IMR-90 (cell line): ENCODE measurements around the gene YPEL3. TPM values are rescaled to one million over a fixed set of nuclear protein-coding genes. Genes with fewer than 3 reads are reported as not detected.
A peak's percentile ranks its signal among the peaks of the same experiment; 100 is the strongest.

Experiments
- ATAC-seq: fragments of 200-7000 bp; cut with Tn5 transposase; 2 replicates; pipeline ENCODE4 v1.9.1; 2020; ENCODE audit warnings: low read depth, mild to moderate bottlenecking, moderate library complexity
- BruUV-seq: library from RNA; stranded (reverse); fragments of 400-500 nt; replicated peaks from 2 replicates; lab custom pipeline; 2021; lab: Mats Ljungman, UMichigan
- CTCF ChIA-PET: fragments of 300-600 bp; formaldehyde crosslinking; extraction: SDS; loops from one replicate; lab custom pipeline; 2021; ENCODE audit warnings: antibody characterized with exemption; lab: Yijun Ruan, JAX
- POLR2A ChIA-PET: fragments of 300-600 bp; sonication (Branson Sonifier 250); formaldehyde crosslinking; loops from one replicate; lab custom pipeline; 2022; ENCODE audit warnings: antibody characterized with exemption; ENCODE audit not compliant: unreplicated experiment; lab: Charles Lee
- DNase-seq: peaks from one replicate; pipeline ENCODE4 v3.0.0; 2013
- H2AFZ ChIP-seq: replicated peaks from 2 replicates; pipeline ENCODE3; 2013; ENCODE audit warnings: low read length, mild to moderate bottlenecking; ENCODE audit not compliant: poor library complexity
- H2AK5ac ChIP-seq: 2 replicates; pipeline ENCODE4 v1.6.1; 2013; ENCODE audit warnings: low read depth, low read length, inconsistent platforms
- H2AK9ac ChIP-seq: replicated peaks from 2 replicates; pipeline ENCODE3; 2013; ENCODE audit warnings: mild to moderate bottlenecking, low read depth, low read length, moderate library complexity; ENCODE audit not compliant: poor library complexity
- H2BK120ac ChIP-seq: 2 replicates; pipeline ENCODE4 v1.6.1; 2013; ENCODE audit warnings: low read depth, low read length, inconsistent platforms
- H2BK15ac ChIP-seq: 3 replicates; pipeline ENCODE4 v1.6.1; 2013; ENCODE audit warnings: low read depth, low read length, inconsistent platforms
- H2BK20ac ChIP-seq: 2 replicates; pipeline ENCODE4 v1.6.1; 2013; ENCODE audit warnings: low read depth, mild to moderate bottlenecking, inconsistent platforms, low read length, moderate library complexity
- H2BK5ac ChIP-seq: 2 replicates; pipeline ENCODE4 v1.6.1; 2013; ENCODE audit warnings: mild to moderate bottlenecking, low read depth, low read length, inconsistent platforms; ENCODE audit not compliant: poor library complexity, severe bottlenecking
- H3K14ac ChIP-seq: replicated peaks from 2 replicates; pipeline ENCODE4 v1.6.1; 2013; ENCODE audit warnings: low read depth, low read length, inconsistent platforms
- H3K18ac ChIP-seq: 2 replicates; pipeline ENCODE4 v1.6.1; 2013; ENCODE audit warnings: low read depth, low read length, control low read depth
- H3K23ac ChIP-seq: 2 replicates; pipeline ENCODE4 v1.6.1; 2013; ENCODE audit warnings: low read depth, low read length, inconsistent platforms
- H3K27ac ChIP-seq: 2 replicates; pipeline ENCODE4 v1.5.1; 2013; ENCODE audit warnings: mild to moderate bottlenecking, control low read depth, low read length; ENCODE audit not compliant: insufficient read depth
- H3K27me3 ChIP-seq: 2 replicates; pipeline ENCODE4 v1.6.1; 2013; ENCODE audit warnings: low read length; ENCODE audit not compliant: control insufficient read depth, insufficient read depth
- H3K36me3 ChIP-seq: 2 replicates; pipeline ENCODE4 v1.6.1; 2013; ENCODE audit warnings: low read length, mixed read lengths; ENCODE audit not compliant: control insufficient read depth, insufficient read depth
- H3K4ac ChIP-seq: 2 replicates; pipeline ENCODE4 v1.6.1; 2013; ENCODE audit warnings: low read depth, low read length, inconsistent platforms
- H3K4me1 ChIP-seq: 2 replicates; pipeline ENCODE4 v1.6.1; 2013; ENCODE audit warnings: low read length, mixed read lengths; ENCODE audit not compliant: control insufficient read depth, insufficient read depth
- H3K4me2 ChIP-seq: 2 replicates; pipeline ENCODE4 v1.6.1; 2013; ENCODE audit warnings: low read depth, mild to moderate bottlenecking, control low read depth, low read length, moderate library complexity
- H3K4me3 ChIP-seq: 2 replicates; pipeline ENCODE4 v1.5.1; 2013; ENCODE audit warnings: low read depth, mild to moderate bottlenecking, control low read depth, low read length, moderate library complexity; ENCODE audit not compliant: insufficient read depth
- H3K56ac ChIP-seq: 2 replicates; pipeline ENCODE4 v1.6.1; 2013; ENCODE audit warnings: low read length, inconsistent platforms; ENCODE audit not compliant: insufficient read depth; ENCODE audit errors: extremely low read depth
- H3K79me1 ChIP-seq, 2 experiments: 2 replicates each; pipeline ENCODE4 v1.6.1; 2013; ENCODE audit warnings: low read length in 2 of 2, inconsistent platforms in 1 of 2, low read depth in 1 of 2
- H3K9ac ChIP-seq: 2 replicates; pipeline ENCODE4 v1.6.1; 2013; ENCODE audit warnings: low read depth, low read length, control low read depth
- H3K9me1 ChIP-seq: 2 replicates; pipeline ENCODE4 v1.6.1; 2013; ENCODE audit warnings: low read length, inconsistent platforms; ENCODE audit not compliant: insufficient read depth
- H3K9me3 ChIP-seq: 2 replicates; pipeline ENCODE4 v1.6.1; 2013; ENCODE audit warnings: low read length; ENCODE audit not compliant: control insufficient read depth, insufficient read depth
- H4K20me1 ChIP-seq: 2 replicates; pipeline ENCODE4 v1.6.1; 2013; ENCODE audit warnings: low read length, inconsistent platforms; ENCODE audit not compliant: insufficient read depth
- H4K5ac ChIP-seq: 2 replicates; pipeline ENCODE4 v1.6.1; 2013; ENCODE audit warnings: mild to moderate bottlenecking, low read depth, low read length, control low read depth
- H4K8ac ChIP-seq, 2 experiments: 2 replicates each; pipeline ENCODE4 v1.6.1; 2013; ENCODE audit warnings: low read depth in 2 of 2, low read length in 2 of 2, control low read depth in 1 of 2, inconsistent platforms in 1 of 2
- H4K91ac ChIP-seq: 2 replicates; pipeline ENCODE4 v1.6.1; 2013; ENCODE audit warnings: low read depth, low read length, inconsistent platforms; ENCODE audit not compliant: insufficient read depth
- BHLHE40 ChIP-seq: fragments of 150-350 bp; IDR thresholded peaks from 2 replicates; pipeline ENCODE4 v1.6.1; 2016; ENCODE audit warnings: mild to moderate bottlenecking, low read depth, low read length
- CEBPB ChIP-seq: IDR thresholded peaks from 2 replicates; pipeline ENCODE4 v1.6.1; 2012; ENCODE audit warnings: low read depth, low read length, improper control_type of control experiment
- CHD1 ChIP-seq: IDR thresholded peaks from 2 replicates; pipeline ENCODE4 v1.6.1; 2012; ENCODE audit warnings: low read depth, low read length, improper control_type of control experiment
- ELK1 ChIP-seq: fragments of 150-350 bp; IDR thresholded peaks from 2 replicates; pipeline ENCODE4 v1.6.1; 2016; ENCODE audit warnings: low read depth, mild to moderate bottlenecking, low read length, moderate library complexity, borderline replicate concordance
- FOS ChIP-seq: fragments of 150-350 bp; IDR thresholded peaks from 2 replicates; pipeline ENCODE4 v1.6.1; 2016; ENCODE audit warnings: low read depth, low read length
- MAFK ChIP-seq: IDR thresholded peaks from 2 replicates; pipeline ENCODE4 v1.6.1; 2012; ENCODE audit warnings: low read depth, low read length, improper control_type of control experiment
- MAZ ChIP-seq: IDR thresholded peaks from 2 replicates; pipeline ENCODE4 v1.6.1; 2012; ENCODE audit warnings: low read depth, mild to moderate bottlenecking, low read length, improper control_type of control experiment, moderate library complexity, borderline replicate concordance
- MXI1 ChIP-seq: IDR thresholded peaks from 2 replicates; pipeline ENCODE4 v1.6.1; 2012; ENCODE audit warnings: low read depth, mild to moderate bottlenecking, low read length, moderate library complexity, borderline replicate concordance
- RAD21 ChIP-seq: IDR thresholded peaks from 2 replicates; pipeline ENCODE4 v1.6.1; 2012; ENCODE audit warnings: low read length, improper control_type of control experiment
- RFX5 ChIP-seq: IDR thresholded peaks from 2 replicates; pipeline ENCODE4 v1.8.0; 2012; ENCODE audit warnings: low read depth, mild to moderate bottlenecking, low read length, moderate library complexity
- USF2 ChIP-seq: fragments of 150-350 bp; IDR thresholded peaks from 2 replicates; pipeline ENCODE4 v1.6.1; 2017; ENCODE audit warnings: mild to moderate bottlenecking, antibody characterized with exemption, low read length, low read depth
- WGBS, 2 experiments: methylation state at CpG; one replicate each; pipeline versions ENCODE4 v1.1.5 to v1.1.7; 2013; ENCODE audit warnings: missing lambda C conversion rate in 2 of 2; ENCODE audit not compliant: insufficient read length in 1 of 2; ENCODE audit errors: extremely low coverage in 2 of 2; 5-methylcytosine and 5-hydroxymethylcytosine counted together
- dilution Hi-C: fragments of 300-500 bp; cut with HindIII; formaldehyde crosslinking; loops from one replicate; pipeline ENCODE4 v1.14.3; 2018; ENCODE audit warnings: low sequenced_read_pairs; ENCODE audit not compliant: unreplicated experiment
- in situ Hi-C: fragments of 300-500 bp; cut with MboI; formaldehyde crosslinking; loops from 3 replicates; pipeline ENCODE4 v1.14.3; 2019; ENCODE audit warnings: low sequenced_read_pairs, inconsistent platforms, mixed read lengths
- intact Hi-C: fragments of 100-400 bp; cut with micrococcal nuclease; formaldehyde crosslinking; loops from 2 replicates; pipeline ENCODE4 v1.10.0; 2022
- polyA plus RNA-seq, 3 experiments: library from polyadenylated mRNA; depleted of rRNA; stranded (reverse); fragments of >200 nt; gene quantifications; 2 replicates each; pipeline ENCODE4 v1.2.3, GENCODE V29; 2012; ENCODE audit warnings: low replicate concordance in 1 of 3
- total RNA-seq: library from RNA; depleted of rRNA; stranded (reverse); fragments of >200 nt; gene quantifications from 2 replicates; pipeline ENCODE4 v1.2.3, GENCODE V29; 2012

Gene YPEL3
- total and polyA plus RNA-seq, 2 of the 4 experiments (the other 2 are of a cell fraction) = 1.1 to 25.6 TPM

GRCh38 chr16:30110661-30111060, 14.6 kb upstream of the YPEL3 start:
- Histone ChIP-seq H2BK5ac (no peak overlapping the region), H3K9me3 (no peaks in the 10 kb centered on the region), H2BK15ac (no peak overlapping the region), H4K91ac (no peak overlapping the region), H4K8ac (no peak overlapping the region), H3K4me3 (no peak overlapping the region), H4K20me1 (no peaks in the 10 kb centered on the region), H3K56ac (no peak overlapping the region), H3K4me2 (no peak overlapping the region), H2BK20ac (no peak overlapping the region), H3K9me1 (no peaks in the 10 kb centered on the region), H3K18ac (no peak overlapping the region), H3K36me3 (peaks cover 38% of the 10 kb centered on the region), H3K79me1 (no peaks in the 10 kb centered on the region; a peak in 1 of 4 replicates), H3K4me1 (no peaks in the 10 kb centered on the region; the same call in 1 of the 2 replicates), H2AK5ac (no peak overlapping the region), H2AFZ (no peak overlapping the region), H2AK9ac (no peak overlapping the region), H3K27me3 (no peaks in the 10 kb centered on the region), H3K9ac (no peak overlapping the region), H3K27ac (no peak overlapping the region), H3K4ac (no peak overlapping the region), H4K5ac (no peak overlapping the region), H3K23ac (no peak overlapping the region), H3K14ac (no peak overlapping the region), H2BK120ac (no peak overlapping the region)
- ChIA-PET CTCF (no interaction called here), POLR2A (interaction anchor here (0.6 kb wide), 1 partner anchor 18 kb away, joined by 10 read pairs; no protein-coding TSS in a partner anchor)
- intact Hi-C loops = loop anchor here (5.0 kb wide), 1 partner anchor 302 kb away; no protein-coding TSS in a partner anchor
- in situ Hi-C loops = no loop called here
- 0% methylated on average over 1 of the region's 7 CpGs; no CpG with 5 or more reads in 1 of the 2 experiments for WGBS, 2 experiments
- dilution Hi-C loops = no loop called here
- ATAC-seq = peak; percentile 18; the same call in 1 of the 2 replicates
- peak; percentile 21 for DNase-seq
- TF ChIP-seq RAD21 (no peak), MXI1 (no peak), MAFK (no peak), RFX5 (no peak), BHLHE40 (no peak), CHD1 (no peak), CEBPB (no peak), USF2 (no peak), MAZ (no peak), ELK1 (no peak), FOS (no peak)
- no TSS peak for BruUV-seq
